IMR-90 (cell line): Measurements from ENCODE around the gene STK10. TPM values are rescaled to one million over a fixed set of nuclear protein-coding genes. Genes with fewer than 3 reads are reported as not detected.

Source experiments
- ATAC-seq: fragments of 200-7000 bp; cut with Tn5 transposase; 2 replicates; pipeline ENCODE4 v1.9.1; 2020; ENCODE audit warnings: low read depth, mild to moderate bottlenecking, moderate library complexity
- BruUV-seq: library from RNA; stranded (reverse); fragments of 400-500 nt; replicated peaks from 2 replicates; lab custom pipeline; 2021; lab: Mats Ljungman, UMichigan
- CTCF ChIA-PET: fragments of 300-600 bp; formaldehyde crosslinking; extraction: SDS; loops from one replicate; lab custom pipeline; 2021; ENCODE audit warnings: antibody characterized with exemption; lab: Yijun Ruan, JAX
- POLR2A ChIA-PET: fragments of 300-600 bp; sonication (Branson Sonifier 250); formaldehyde crosslinking; loops from one replicate; lab custom pipeline; 2022; ENCODE audit warnings: antibody characterized with exemption; ENCODE audit not compliant: unreplicated experiment; lab: Charles Lee
- DNase-seq: peaks from one replicate; pipeline ENCODE4 v3.0.0; 2013
- H2AFZ ChIP-seq: replicated peaks from 2 replicates; pipeline ENCODE3; 2013; ENCODE audit warnings: low read length, mild to moderate bottlenecking; ENCODE audit not compliant: poor library complexity
- H2AK5ac ChIP-seq: 2 replicates; pipeline ENCODE4 v1.6.1; 2013; ENCODE audit warnings: low read depth, low read length, inconsistent platforms
- H2AK9ac ChIP-seq: replicated peaks from 2 replicates; pipeline ENCODE3; 2013; ENCODE audit warnings: mild to moderate bottlenecking, low read depth, low read length, moderate library complexity; ENCODE audit not compliant: poor library complexity
- H2BK120ac ChIP-seq: 2 replicates; pipeline ENCODE4 v1.6.1; 2013; ENCODE audit warnings: low read depth, low read length, inconsistent platforms
- H2BK15ac ChIP-seq: 3 replicates; pipeline ENCODE4 v1.6.1; 2013; ENCODE audit warnings: low read depth, low read length, inconsistent platforms
- H2BK20ac ChIP-seq: 2 replicates; pipeline ENCODE4 v1.6.1; 2013; ENCODE audit warnings: low read depth, mild to moderate bottlenecking, inconsistent platforms, low read length, moderate library complexity
- H2BK5ac ChIP-seq: 2 replicates; pipeline ENCODE4 v1.6.1; 2013; ENCODE audit warnings: mild to moderate bottlenecking, low read depth, low read length, inconsistent platforms; ENCODE audit not compliant: poor library complexity, severe bottlenecking
- H3K14ac ChIP-seq: replicated peaks from 2 replicates; pipeline ENCODE4 v1.6.1; 2013; ENCODE audit warnings: low read depth, low read length, inconsistent platforms
- H3K18ac ChIP-seq: 2 replicates; pipeline ENCODE4 v1.6.1; 2013; ENCODE audit warnings: low read depth, low read length, control low read depth
- H3K23ac ChIP-seq: 2 replicates; pipeline ENCODE4 v1.6.1; 2013; ENCODE audit warnings: low read depth, low read length, inconsistent platforms
- H3K27ac ChIP-seq: 2 replicates; pipeline ENCODE4 v1.5.1; 2013; ENCODE audit warnings: mild to moderate bottlenecking, control low read depth, low read length; ENCODE audit not compliant: insufficient read depth
- H3K27me3 ChIP-seq: 2 replicates; pipeline ENCODE4 v1.6.1; 2013; ENCODE audit warnings: low read length; ENCODE audit not compliant: control insufficient read depth, insufficient read depth
- H3K36me3 ChIP-seq: 2 replicates; pipeline ENCODE4 v1.6.1; 2013; ENCODE audit warnings: low read length, mixed read lengths; ENCODE audit not compliant: control insufficient read depth, insufficient read depth
- H3K4ac ChIP-seq: 2 replicates; pipeline ENCODE4 v1.6.1; 2013; ENCODE audit warnings: low read depth, low read length, inconsistent platforms
- H3K4me1 ChIP-seq: 2 replicates; pipeline ENCODE4 v1.6.1; 2013; ENCODE audit warnings: low read length, mixed read lengths; ENCODE audit not compliant: control insufficient read depth, insufficient read depth
- H3K4me2 ChIP-seq: 2 replicates; pipeline ENCODE4 v1.6.1; 2013; ENCODE audit warnings: low read depth, mild to moderate bottlenecking, control low read depth, low read length, moderate library complexity
- H3K4me3 ChIP-seq: 2 replicates; pipeline ENCODE4 v1.5.1; 2013; ENCODE audit warnings: low read depth, mild to moderate bottlenecking, control low read depth, low read length, moderate library complexity; ENCODE audit not compliant: insufficient read depth
- H3K56ac ChIP-seq: 2 replicates; pipeline ENCODE4 v1.6.1; 2013; ENCODE audit warnings: low read length, inconsistent platforms; ENCODE audit not compliant: insufficient read depth; ENCODE audit errors: extremely low read depth
- H3K79me1 ChIP-seq, 2 experiments: 2 replicates each; pipeline ENCODE4 v1.6.1; 2013; ENCODE audit warnings: low read length in 2 of 2, inconsistent platforms in 1 of 2, low read depth in 1 of 2
- H3K9ac ChIP-seq: 2 replicates; pipeline ENCODE4 v1.6.1; 2013; ENCODE audit warnings: low read depth, low read length, control low read depth
- H3K9me1 ChIP-seq: 2 replicates; pipeline ENCODE4 v1.6.1; 2013; ENCODE audit warnings: low read length, inconsistent platforms; ENCODE audit not compliant: insufficient read depth
- H3K9me3 ChIP-seq: 2 replicates; pipeline ENCODE4 v1.6.1; 2013; ENCODE audit warnings: low read length; ENCODE audit not compliant: control insufficient read depth, insufficient read depth
- H4K20me1 ChIP-seq: 2 replicates; pipeline ENCODE4 v1.6.1; 2013; ENCODE audit warnings: low read length, inconsistent platforms; ENCODE audit not compliant: insufficient read depth
- H4K5ac ChIP-seq: 2 replicates; pipeline ENCODE4 v1.6.1; 2013; ENCODE audit warnings: mild to moderate bottlenecking, low read depth, low read length, control low read depth
- H4K8ac ChIP-seq, 2 experiments: 2 replicates each; pipeline ENCODE4 v1.6.1; 2013; ENCODE audit warnings: low read depth in 2 of 2, low read length in 2 of 2, control low read depth in 1 of 2, inconsistent platforms in 1 of 2
- H4K91ac ChIP-seq: 2 replicates; pipeline ENCODE4 v1.6.1; 2013; ENCODE audit warnings: low read depth, low read length, inconsistent platforms; ENCODE audit not compliant: insufficient read depth
- CHD1 ChIP-seq: IDR thresholded peaks from 2 replicates; pipeline ENCODE4 v1.6.1; 2012; ENCODE audit warnings: low read depth, low read length, improper control_type of control experiment
- CTCF ChIP-seq: conservative IDR thresholded peaks from 2 replicates; pipeline ENCODE4 v1.5.1; 2012; ENCODE audit warnings: mild to moderate bottlenecking, low read depth, low read length, improper control_type of control experiment
- ELK1 ChIP-seq: fragments of 150-350 bp; IDR thresholded peaks from 2 replicates; pipeline ENCODE4 v1.6.1; 2016; ENCODE audit warnings: low read depth, mild to moderate bottlenecking, low read length, moderate library complexity, borderline replicate concordance
- FOS ChIP-seq: fragments of 150-350 bp; IDR thresholded peaks from 2 replicates; pipeline ENCODE4 v1.6.1; 2016; ENCODE audit warnings: low read depth, low read length
- MAZ ChIP-seq: IDR thresholded peaks from 2 replicates; pipeline ENCODE4 v1.6.1; 2012; ENCODE audit warnings: low read depth, mild to moderate bottlenecking, low read length, improper control_type of control experiment, moderate library complexity, borderline replicate concordance
- NFE2L2 ChIP-seq: fragments of 150-350 bp; IDR thresholded peaks from 2 replicates; pipeline ENCODE4 v1.6.1; 2016; ENCODE audit warnings: low read depth, mild to moderate bottlenecking, low read length
- RFX5 ChIP-seq: IDR thresholded peaks from 2 replicates; pipeline ENCODE4 v1.8.0; 2012; ENCODE audit warnings: low read depth, mild to moderate bottlenecking, low read length, moderate library complexity
- WGBS, 2 experiments: methylation state at CpG; one replicate each; pipeline versions ENCODE4 v1.1.5 to v1.1.7; 2013; ENCODE audit warnings: missing lambda C conversion rate in 2 of 2; ENCODE audit not compliant: insufficient read length in 1 of 2; ENCODE audit errors: extremely low coverage in 2 of 2; 5-methylcytosine and 5-hydroxymethylcytosine counted together
- dilution Hi-C: fragments of 300-500 bp; cut with HindIII; formaldehyde crosslinking; loops from one replicate; pipeline ENCODE4 v1.14.3; 2018; ENCODE audit warnings: low sequenced_read_pairs; ENCODE audit not compliant: unreplicated experiment
- in situ Hi-C: fragments of 300-500 bp; cut with MboI; formaldehyde crosslinking; loops from 3 replicates; pipeline ENCODE4 v1.14.3; 2019; ENCODE audit warnings: low sequenced_read_pairs, inconsistent platforms, mixed read lengths
- intact Hi-C: fragments of 100-400 bp; cut with micrococcal nuclease; formaldehyde crosslinking; loops from 2 replicates; pipeline ENCODE4 v1.10.0; 2022
- polyA plus RNA-seq, 3 experiments: library from polyadenylated mRNA; depleted of rRNA; stranded (reverse); fragments of >200 nt; gene quantifications; 2 replicates each; pipeline ENCODE4 v1.2.3, GENCODE V29; 2012; ENCODE audit warnings: low replicate concordance in 1 of 3
- total RNA-seq: library from RNA; depleted of rRNA; stranded (reverse); fragments of >200 nt; gene quantifications from 2 replicates; pipeline ENCODE4 v1.2.3, GENCODE V29; 2012

STK10 gene
- total and polyA plus RNA-seq, 2 of the 4 experiments (the other 2 are of a cell fraction), result 15.4 to 18.5 TPM

DNA sequence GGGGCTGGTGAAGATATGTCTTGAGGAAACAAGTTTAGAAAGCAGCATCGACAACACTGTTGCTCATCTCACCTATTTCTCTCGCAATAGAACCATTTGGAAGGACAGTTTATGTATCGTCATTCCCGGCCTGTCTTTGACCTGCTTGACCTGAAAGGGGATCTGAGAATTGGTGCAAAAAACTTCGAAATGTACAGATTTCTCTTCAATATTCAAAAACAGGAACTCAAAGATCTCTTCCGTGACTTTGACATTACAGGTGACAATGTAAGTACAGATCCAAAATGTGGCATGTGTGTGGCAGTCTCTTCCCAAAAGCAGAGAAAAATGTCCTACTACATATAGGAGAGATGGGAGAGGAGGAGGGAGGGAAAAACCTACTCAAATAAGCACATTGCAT lies 12.5 kb upstream of the STK10 start:
- no peak overlapping the region for H3K18ac ChIP-seq
- no peak overlapping the region for H2AK9ac ChIP-seq
- intact Hi-C loops, result no loop called here
- ChIA-PET CTCF (no interaction called here), POLR2A (no interaction called here)
- no peaks in the 10 kb centered on the region for H4K20me1 ChIP-seq
- H3K56ac ChIP-seq, result no peak overlapping the region
- no peak overlapping the region for H2BK120ac ChIP-seq
- H3K9me3 ChIP-seq, result no peaks in the 10 kb centered on the region
- no peaks in the 10 kb centered on the region for H3K36me3 ChIP-seq
- no peak overlapping the region for H4K5ac ChIP-seq
- H2AK5ac ChIP-seq, result no peak overlapping the region
- H3K14ac ChIP-seq, result no peak overlapping the region
- H3K79me1 ChIP-seq, result peaks cover 3 to 8% of the 10 kb centered on the region in 2 experiments; a peak in 3 of 4 replicates
- in situ Hi-C loops, result no loop called here
- no peak overlapping the region for H3K27ac ChIP-seq
- H2BK5ac ChIP-seq, result no peak overlapping the region
- TF ChIP-seq FOS (no peak), RFX5 (no peak), MAZ (no peak), NFE2L2 (no peak), ELK1 (no peak), CTCF (no peak), CHD1 (no peak)
- H3K4me2 ChIP-seq, result no peak overlapping the region
- no peak overlapping the region for H2BK20ac ChIP-seq
- H3K4ac ChIP-seq, result no peak overlapping the region
- no peaks in the 10 kb centered on the region for H3K27me3 ChIP-seq
- ATAC-seq, result no peak
- H3K23ac ChIP-seq, result no peak overlapping the region
- no peaks in the 10 kb centered on the region for H3K4me1 ChIP-seq
- DNase-seq, result no peak
- H3K9ac ChIP-seq, result no peak overlapping the region
- H2BK15ac ChIP-seq, result no peak overlapping the region
- no peak overlapping the region for H4K8ac ChIP-seq
- no CpG with 5 or more reads among the region's 6 CpGs for WGBS, 2 experiments
- H3K4me3 ChIP-seq, result no peak overlapping the region
- dilution Hi-C loops, result no loop called here
- no TSS peak for BruUV-seq
- no peak overlapping the region for H2AFZ ChIP-seq
- H4K91ac ChIP-seq, result no peak overlapping the region
- H3K9me1 ChIP-seq, result 0 out of 2 replicates have a peak, but pooled peaks cover 8% of the 10 kb centered on the region
